ENCODE results near the gene ARHGAP44. TPM values are rescaled to one million over a fixed set of nuclear protein-coding genes. Genes with fewer than 3 reads are reported as not detected.

Gene ARHGAP44
- polyA plus RNA-seq, 2 donors: 0.81 to 0.96 TPM

DNA sequence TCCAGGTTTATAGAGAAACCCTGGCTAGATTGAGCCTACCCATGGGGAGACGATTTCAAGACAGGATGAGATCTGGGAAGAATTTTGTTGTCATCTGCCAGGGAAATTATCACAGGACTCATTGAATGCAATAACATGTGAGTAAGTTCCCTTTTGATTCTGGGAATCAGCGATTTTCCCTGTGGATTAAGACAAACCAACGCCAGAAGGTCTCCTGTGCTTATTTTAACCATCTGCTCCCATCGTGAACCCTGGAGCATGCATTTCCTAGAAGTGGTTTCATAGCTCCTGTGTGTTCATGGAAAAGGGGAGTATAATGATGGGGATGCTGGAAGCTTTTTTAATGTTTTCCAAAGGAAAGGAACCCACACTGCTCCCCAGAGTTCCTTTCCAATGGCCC is 21.0 kb upstream of the ARHGAP44 start:
- no peaks in the 10 kb centered on the region for H3K9me3 ChIP-seq (ENCODE audit: control insufficient read depth in 2 of 2, insufficient read depth in 1 of 2, low read depth in 1 of 2, low read length in 1 of 2)
- no peaks in the 10 kb centered on the region for H3K36me3 ChIP-seq (ENCODE audit: control insufficient read depth in 2 of 2, insufficient read depth in 2 of 2, low read length in 1 of 2)
- WGBS, 2 donors: 62 to 67% methylated on average over 4 of the region's 4 CpGs
- no peak overlapping the region for H3K27ac ChIP-seq (ENCODE audit: low read depth in 2 of 2, low read length in 1 of 2)
- no peak overlapping the region for H3K4me3 ChIP-seq (ENCODE audit: low read depth in 1 of 2, low read length in 2 of 2)
- H3K4me1 ChIP-seq (ENCODE audit: control insufficient read depth in 2 of 2, insufficient read depth in 2 of 2, low read length in 1 of 2): no peaks in the 10 kb centered on the region
- H3K27me3 ChIP-seq (ENCODE audit: control insufficient read depth in 1 of 2, insufficient read depth in 2 of 2, low read length in 2 of 2): no peaks in the 10 kb centered on the region

DNA sequence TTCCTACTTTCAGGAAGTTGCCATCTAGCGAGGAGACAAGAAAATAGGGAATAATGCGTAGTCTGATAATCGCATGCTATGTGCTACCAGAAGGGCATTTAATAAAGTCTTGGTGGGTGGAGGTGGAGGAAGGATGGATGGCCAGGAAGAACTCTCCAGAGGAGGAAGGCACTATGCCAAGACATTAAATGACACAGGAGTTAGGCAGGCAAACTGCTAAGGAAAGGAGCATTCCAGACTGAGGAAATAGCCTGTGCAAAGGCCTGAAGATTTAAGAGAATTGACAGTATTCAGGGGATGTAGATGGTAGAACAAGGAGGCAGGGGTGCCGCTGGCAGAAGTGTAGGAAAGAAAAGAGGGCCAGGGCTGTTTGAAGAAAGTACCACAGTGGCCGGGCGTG is 19.3 kb upstream of the ARHGAP44 start:
- H3K4me1 ChIP-seq (ENCODE audit: control insufficient read depth in 2 of 2, insufficient read depth in 2 of 2, low read length in 1 of 2): no peaks in the 10 kb centered on the region
- H3K9me3 ChIP-seq (ENCODE audit: control insufficient read depth in 2 of 2, insufficient read depth in 1 of 2, low read depth in 1 of 2, low read length in 1 of 2): no peaks in the 10 kb centered on the region
- no peaks in the 10 kb centered on the region for H3K27me3 ChIP-seq (ENCODE audit: control insufficient read depth in 1 of 2, insufficient read depth in 2 of 2, low read length in 2 of 2)
- no peaks in the 10 kb centered on the region for H3K36me3 ChIP-seq (ENCODE audit: control insufficient read depth in 2 of 2, insufficient read depth in 2 of 2, low read length in 1 of 2)
- H3K4me3 ChIP-seq (ENCODE audit: low read depth in 1 of 2, low read length in 2 of 2): no peak overlapping the region
- no peak overlapping the region for H3K27ac ChIP-seq (ENCODE audit: low read depth in 2 of 2, low read length in 1 of 2)
- WGBS, 2 donors: 95 to 99% methylated on average over 6 of the region's 6 CpGs

DNA sequence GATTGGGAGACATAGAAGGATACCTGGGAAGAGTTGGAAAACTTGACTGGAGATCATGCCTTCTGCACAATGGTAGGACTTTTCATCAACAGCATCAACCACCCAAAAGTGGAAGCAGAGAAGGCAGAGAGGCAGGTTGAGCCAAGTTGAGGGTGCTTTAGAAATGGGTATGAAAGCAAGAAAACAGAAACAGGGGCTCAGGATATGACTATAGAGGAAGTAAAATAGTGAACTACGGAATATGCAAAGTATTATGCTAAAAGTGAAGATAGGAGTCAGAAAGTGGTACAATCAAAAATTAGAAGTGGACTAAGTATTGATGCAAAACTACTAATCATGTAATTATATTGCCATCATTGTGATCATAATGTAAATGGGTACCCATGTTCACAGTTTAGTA is 16.1 kb upstream of the ARHGAP44 start:
- WGBS, 2 donors: 69 to 75% methylated on average over 1 of the region's 1 CpG
- Histone ChIP-seq H3K36me3 (ENCODE audit: control insufficient read depth in 2 of 2, insufficient read depth in 2 of 2, low read length in 1 of 2) (no peaks in the 10 kb centered on the region), H3K27ac (ENCODE audit: low read depth in 2 of 2, low read length in 1 of 2) (no peak overlapping the region), H3K9me3 (ENCODE audit: control insufficient read depth in 2 of 2, insufficient read depth in 1 of 2, low read depth in 1 of 2, low read length in 1 of 2) (no peaks in the 10 kb centered on the region), H3K4me3 (ENCODE audit: low read depth in 1 of 2, low read length in 2 of 2) (no peak overlapping the region), H3K4me1 (ENCODE audit: control insufficient read depth in 2 of 2, insufficient read depth in 2 of 2, low read length in 1 of 2) (no peaks in the 10 kb centered on the region), H3K27me3 (ENCODE audit: control insufficient read depth in 1 of 2, insufficient read depth in 2 of 2, low read length in 2 of 2) (no peaks in the 10 kb centered on the region)

DNA sequence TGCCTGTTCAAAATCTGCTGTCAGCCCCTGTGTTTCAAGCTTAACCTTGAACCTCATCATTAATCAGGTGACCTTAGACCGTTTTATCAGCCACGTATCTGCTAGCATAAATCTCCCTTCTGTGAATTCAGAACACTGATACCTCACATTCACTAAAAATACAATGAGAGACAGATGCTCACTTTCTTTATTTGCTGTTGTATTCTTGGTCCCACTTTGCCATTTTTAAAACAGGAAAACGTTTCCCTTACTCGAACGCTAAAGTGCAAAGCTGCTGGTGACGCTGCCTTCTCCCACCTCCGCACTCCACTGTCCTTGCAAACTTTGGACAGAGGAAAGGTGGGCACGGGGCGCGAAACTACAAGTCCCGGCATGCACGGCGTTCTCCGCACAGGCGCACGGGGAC is 220 bp upstream of the ARHGAP44 start:
- no peak overlapping the region for H3K27ac ChIP-seq (ENCODE audit: low read depth in 2 of 2, low read length in 1 of 2)
- no peaks in the 10 kb centered on the region for H3K36me3 ChIP-seq (ENCODE audit: control insufficient read depth in 2 of 2, insufficient read depth in 2 of 2, low read length in 1 of 2)
- no peaks in the 10 kb centered on the region for H3K27me3 ChIP-seq (ENCODE audit: control insufficient read depth in 1 of 2, insufficient read depth in 2 of 2, low read length in 2 of 2)
- peaks cover 0 to 3% of the 10 kb centered on the region in 2 donors for H3K4me1 ChIP-seq (ENCODE audit: control insufficient read depth in 2 of 2, insufficient read depth in 2 of 2, low read length in 1 of 2)
- peaks cover 0 to 4% of the 10 kb centered on the region in 2 donors for H3K9me3 ChIP-seq (ENCODE audit: control insufficient read depth in 2 of 2, insufficient read depth in 1 of 2, low read depth in 1 of 2, low read length in 1 of 2)
- peak overlapping the region; percentile 51 to 68 for H3K4me3 ChIP-seq (ENCODE audit: low read depth in 1 of 2, low read length in 2 of 2)
- 0 to 1% methylated on average over 16 of the region's 16 CpGs for WGBS, 2 donors

DNA sequence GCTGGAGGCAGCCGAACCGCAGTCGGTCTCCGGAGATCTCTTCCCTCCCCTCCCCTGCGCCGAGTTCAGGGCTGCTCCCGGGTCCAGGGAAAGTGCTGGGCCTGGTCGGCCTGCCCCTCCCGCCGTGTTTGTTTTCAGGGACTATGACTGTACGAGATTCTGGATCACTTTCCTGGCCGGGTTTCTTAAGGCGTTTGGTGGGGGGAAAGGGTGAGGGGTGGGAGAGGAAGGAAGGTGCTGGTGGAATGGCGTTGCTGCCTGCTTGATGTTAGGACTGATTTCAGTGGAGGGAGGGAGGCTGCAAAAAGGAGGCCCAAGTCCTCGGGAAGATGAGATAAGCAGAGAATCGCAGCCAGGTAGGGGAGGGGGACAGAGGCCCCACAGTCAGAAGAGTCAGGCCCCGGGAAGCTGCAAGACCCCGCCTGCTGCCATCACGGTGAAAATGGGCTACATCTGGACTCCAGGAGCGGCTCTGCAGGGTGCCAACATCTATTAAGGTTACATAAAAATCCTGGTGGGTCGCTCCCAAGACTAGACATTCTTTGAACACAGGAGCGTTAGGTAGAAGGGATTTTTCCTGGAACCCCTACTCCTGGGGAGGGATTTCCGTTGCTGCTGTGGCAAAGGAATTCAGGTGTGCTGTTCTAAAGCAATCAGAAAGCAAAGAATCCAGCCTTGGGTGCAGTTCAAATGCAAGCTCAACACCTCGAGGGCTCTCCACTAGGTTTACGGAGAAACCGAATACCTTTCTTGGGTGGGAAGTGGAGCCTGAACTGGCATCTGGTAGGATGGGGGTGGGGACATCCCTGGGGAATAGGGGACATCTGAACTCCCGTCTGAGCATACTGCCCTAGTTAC is 1.2 kb downstream of the ARHGAP44 start:
- H3K27ac ChIP-seq (ENCODE audit: low read depth in 2 of 2, low read length in 1 of 2): no peak overlapping the region
- H3K4me3 ChIP-seq (ENCODE audit: low read depth in 1 of 2, low read length in 2 of 2): peak overlapping the region; percentile 51 to 68
- WGBS, 2 donors: 14 to 20% methylated on average over 27 of the region's 27 CpGs
- H3K27me3 ChIP-seq (ENCODE audit: control insufficient read depth in 1 of 2, insufficient read depth in 2 of 2, low read length in 2 of 2): no peaks in the 10 kb centered on the region
- peaks cover 0 to 3% of the 10 kb centered on the region in 2 donors for H3K4me1 ChIP-seq (ENCODE audit: control insufficient read depth in 2 of 2, insufficient read depth in 2 of 2, low read length in 1 of 2)
- H3K36me3 ChIP-seq (ENCODE audit: control insufficient read depth in 2 of 2, insufficient read depth in 2 of 2, low read length in 1 of 2): no peaks in the 10 kb centered on the region
- peaks cover 0 to 4% of the 10 kb centered on the region in 2 donors for H3K9me3 ChIP-seq (ENCODE audit: control insufficient read depth in 2 of 2, insufficient read depth in 1 of 2, low read depth in 1 of 2, low read length in 1 of 2)

DNA sequence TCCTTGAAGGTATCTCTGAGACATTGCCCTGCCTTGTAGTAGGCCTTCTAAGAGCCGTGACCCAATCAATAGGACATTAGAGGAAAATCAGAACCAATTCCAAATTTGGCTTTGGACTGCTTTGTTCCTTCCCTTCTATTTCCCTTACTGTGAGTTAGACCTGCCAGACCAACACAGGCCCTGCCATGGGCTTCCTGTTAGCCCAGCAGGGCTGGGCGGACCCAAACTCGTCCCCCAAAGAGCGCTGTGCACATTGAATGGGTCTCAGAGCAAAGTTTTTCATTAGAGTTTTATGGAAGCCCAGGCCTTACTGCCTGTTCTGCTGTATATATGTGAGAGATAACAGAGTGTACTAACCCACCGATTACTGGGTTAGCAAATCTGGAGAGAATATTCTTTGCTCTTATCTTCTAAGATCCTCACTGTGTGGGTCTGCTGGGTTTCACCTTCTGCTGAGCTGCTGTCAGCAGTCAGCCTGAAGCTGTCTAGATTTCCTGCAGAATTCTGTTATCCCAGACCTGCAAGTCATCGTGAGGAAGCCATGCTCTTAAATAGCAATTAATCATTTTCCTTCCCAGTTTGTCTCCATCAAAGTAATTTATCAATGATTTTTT is 5.7 kb downstream of the ARHGAP44 start:
- Histone ChIP-seq H3K27me3 (ENCODE audit: control insufficient read depth in 1 of 2, insufficient read depth in 2 of 2, low read length in 2 of 2) (no peaks in the 10 kb centered on the region), H3K36me3 (ENCODE audit: control insufficient read depth in 2 of 2, insufficient read depth in 2 of 2, low read length in 1 of 2) (no peaks in the 10 kb centered on the region), H3K4me3 (ENCODE audit: low read depth in 1 of 2, low read length in 2 of 2) (no peak overlapping the region), H3K9me3 (ENCODE audit: control insufficient read depth in 2 of 2, insufficient read depth in 1 of 2, low read depth in 1 of 2, low read length in 1 of 2) (peaks cover 0 to 2% of the 10 kb centered on the region in 2 donors), H3K27ac (ENCODE audit: low read depth in 2 of 2, low read length in 1 of 2) (no peak overlapping the region), H3K4me1 (ENCODE audit: control insufficient read depth in 2 of 2, insufficient read depth in 2 of 2, low read length in 1 of 2) (peaks cover 0 to under 1% of the 10 kb centered on the region in 2 donors)
- WGBS, 2 donors: 69 to 76% methylated on average over 6 of the region's 6 CpGs

DNA sequence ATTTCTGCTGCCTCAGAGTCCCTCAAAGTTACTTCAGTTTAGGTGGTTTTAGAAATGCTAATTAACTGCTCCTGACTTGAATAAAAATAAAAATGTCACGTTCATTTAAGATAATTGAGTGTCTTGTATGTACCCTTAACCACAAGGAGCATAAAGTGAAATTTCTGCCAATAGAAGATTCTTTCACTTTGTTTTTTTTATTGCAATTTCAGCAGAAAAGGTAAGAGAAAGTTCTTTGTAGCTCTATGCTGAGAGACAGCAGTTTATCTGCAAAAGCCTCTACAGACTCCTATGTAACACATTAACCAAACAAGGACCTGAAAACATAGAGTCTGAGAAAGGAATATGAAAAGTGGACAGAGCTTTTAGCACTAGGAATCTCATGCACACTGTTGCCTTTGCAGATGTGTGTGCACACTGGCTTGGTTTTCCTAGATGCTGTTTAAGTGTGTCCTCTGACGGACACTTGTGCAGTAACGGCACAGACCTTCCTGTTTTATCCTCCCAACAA is 11.6 kb downstream of the ARHGAP44 start:
- Histone ChIP-seq H3K4me1 (ENCODE audit: control insufficient read depth in 2 of 2, insufficient read depth in 2 of 2, low read length in 1 of 2) (no peaks in the 10 kb centered on the region), H3K4me3 (ENCODE audit: low read depth in 1 of 2, low read length in 2 of 2) (no peak overlapping the region), H3K27me3 (ENCODE audit: control insufficient read depth in 1 of 2, insufficient read depth in 2 of 2, low read length in 2 of 2) (no peaks in the 10 kb centered on the region), H3K27ac (ENCODE audit: low read depth in 2 of 2, low read length in 1 of 2) (no peak overlapping the region), H3K9me3 (ENCODE audit: control insufficient read depth in 2 of 2, insufficient read depth in 1 of 2, low read depth in 1 of 2, low read length in 1 of 2) (peaks cover 0 to 2% of the 10 kb centered on the region in 2 donors), H3K36me3 (ENCODE audit: control insufficient read depth in 2 of 2, insufficient read depth in 2 of 2, low read length in 1 of 2) (no peaks in the 10 kb centered on the region)
- 66 to 68% methylated on average over 3 of the region's 3 CpGs for WGBS, 2 donors

DNA sequence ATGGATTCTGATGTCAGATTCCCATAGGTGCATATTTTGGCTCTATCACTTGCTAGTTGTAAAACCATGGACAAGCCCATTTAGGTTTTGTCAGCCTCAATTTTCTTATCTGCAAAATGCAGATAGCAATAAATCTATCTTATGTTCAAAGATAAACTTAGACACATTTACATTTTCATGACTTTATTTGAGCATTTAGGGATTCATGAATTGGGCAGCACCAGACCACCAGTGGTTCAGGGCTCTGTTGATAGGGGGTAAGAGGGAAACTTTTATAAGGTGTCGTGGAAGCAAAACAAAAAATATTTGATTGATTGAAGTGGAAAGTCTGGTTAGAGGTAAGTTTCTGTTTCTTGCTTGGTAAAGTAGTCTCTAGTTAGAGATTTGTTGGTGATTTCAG is 17.3 kb downstream of the ARHGAP44 start:
- H3K36me3 ChIP-seq (ENCODE audit: control insufficient read depth in 2 of 2, insufficient read depth in 2 of 2, low read length in 1 of 2): no peaks in the 10 kb centered on the region
- H3K27me3 ChIP-seq (ENCODE audit: control insufficient read depth in 1 of 2, insufficient read depth in 2 of 2, low read length in 2 of 2): no peaks in the 10 kb centered on the region
- H3K27ac ChIP-seq (ENCODE audit: low read depth in 2 of 2, low read length in 1 of 2): no peak overlapping the region
- WGBS, 2 donors: 93 to 97% methylated on average over 1 of the region's 1 CpG
- no peak overlapping the region for H3K4me3 ChIP-seq (ENCODE audit: low read depth in 1 of 2, low read length in 2 of 2)
- H3K4me1 ChIP-seq (ENCODE audit: control insufficient read depth in 2 of 2, insufficient read depth in 2 of 2, low read length in 1 of 2): no peaks in the 10 kb centered on the region
- peaks cover 0 to 4% of the 10 kb centered on the region in 2 donors for H3K9me3 ChIP-seq (ENCODE audit: control insufficient read depth in 2 of 2, insufficient read depth in 1 of 2, low read depth in 1 of 2, low read length in 1 of 2)

DNA sequence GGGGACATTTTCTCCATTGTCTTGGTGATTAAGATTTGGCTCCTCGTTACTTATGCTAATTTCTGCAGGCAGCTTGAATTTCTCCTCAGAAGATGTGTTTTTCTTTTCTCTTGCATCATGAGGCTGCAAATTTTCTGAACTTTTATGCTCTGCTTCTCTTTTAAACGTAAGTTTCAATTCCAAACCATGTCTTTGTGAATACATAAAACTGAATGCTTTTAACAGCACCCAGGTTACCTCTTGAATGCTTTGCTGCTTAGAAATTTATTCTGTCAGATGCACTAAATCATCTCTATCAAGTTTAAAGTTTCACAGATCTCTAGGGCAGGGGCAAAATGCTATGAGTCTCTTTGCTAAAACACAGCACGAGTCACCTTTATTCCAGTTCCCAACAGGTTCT is 19.4 kb downstream of the ARHGAP44 start:
- Histone ChIP-seq H3K27me3 (ENCODE audit: control insufficient read depth in 1 of 2, insufficient read depth in 2 of 2, low read length in 2 of 2) (no peaks in the 10 kb centered on the region), H3K4me1 (ENCODE audit: control insufficient read depth in 2 of 2, insufficient read depth in 2 of 2, low read length in 1 of 2) (no peaks in the 10 kb centered on the region), H3K4me3 (ENCODE audit: low read depth in 1 of 2, low read length in 2 of 2) (no peak overlapping the region), H3K27ac (ENCODE audit: low read depth in 2 of 2, low read length in 1 of 2) (no peak overlapping the region), H3K9me3 (ENCODE audit: control insufficient read depth in 2 of 2, insufficient read depth in 1 of 2, low read depth in 1 of 2, low read length in 1 of 2) (peaks cover 0 to 4% of the 10 kb centered on the region in 2 donors), H3K36me3 (ENCODE audit: control insufficient read depth in 2 of 2, insufficient read depth in 2 of 2, low read length in 1 of 2) (no peaks in the 10 kb centered on the region)
- WGBS, 2 donors: 81 to 90% methylated on average over 3 of the region's 3 CpGs

All from esophagus (tissue), 2 donors.